C4-2B (cell line): ENCODE measurements around the gene PRR23E.

Experiments used
- ZFX ChIP-seq: fragments of 450-650 bp; IDR thresholded peaks from 2 replicates; pipeline ENCODE4 v1.6.1; 2017
- TF ChIP-seq, protein P1 (sequence below): fragments of 450-650 bp; conservative IDR thresholded peaks from 2 replicates; pipeline ENCODE4 v1.5.1; 2017; ENCODE audit warnings: mild to moderate bottlenecking

DNA sequence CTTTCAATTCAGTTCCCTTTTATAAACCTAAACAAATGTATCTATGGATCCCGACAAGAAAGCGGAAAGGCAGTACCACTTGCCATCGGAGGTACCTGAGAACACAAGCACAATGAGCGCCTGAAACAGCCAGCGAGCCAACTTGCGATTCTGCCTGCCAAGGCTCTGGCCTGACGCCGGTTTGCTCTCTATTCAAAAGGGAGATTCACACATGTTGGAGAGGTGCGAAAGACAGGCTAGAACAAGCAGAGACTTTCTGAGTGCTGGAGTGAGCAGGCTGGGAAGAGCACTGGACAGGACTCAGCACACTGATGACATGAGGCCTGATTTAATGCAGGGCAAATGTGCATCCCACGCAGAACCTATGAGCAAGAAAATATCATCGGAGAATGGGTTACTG, 17.7 kb upstream of the PRR23E start:
- TF ChIP-seq, protein P1, sequence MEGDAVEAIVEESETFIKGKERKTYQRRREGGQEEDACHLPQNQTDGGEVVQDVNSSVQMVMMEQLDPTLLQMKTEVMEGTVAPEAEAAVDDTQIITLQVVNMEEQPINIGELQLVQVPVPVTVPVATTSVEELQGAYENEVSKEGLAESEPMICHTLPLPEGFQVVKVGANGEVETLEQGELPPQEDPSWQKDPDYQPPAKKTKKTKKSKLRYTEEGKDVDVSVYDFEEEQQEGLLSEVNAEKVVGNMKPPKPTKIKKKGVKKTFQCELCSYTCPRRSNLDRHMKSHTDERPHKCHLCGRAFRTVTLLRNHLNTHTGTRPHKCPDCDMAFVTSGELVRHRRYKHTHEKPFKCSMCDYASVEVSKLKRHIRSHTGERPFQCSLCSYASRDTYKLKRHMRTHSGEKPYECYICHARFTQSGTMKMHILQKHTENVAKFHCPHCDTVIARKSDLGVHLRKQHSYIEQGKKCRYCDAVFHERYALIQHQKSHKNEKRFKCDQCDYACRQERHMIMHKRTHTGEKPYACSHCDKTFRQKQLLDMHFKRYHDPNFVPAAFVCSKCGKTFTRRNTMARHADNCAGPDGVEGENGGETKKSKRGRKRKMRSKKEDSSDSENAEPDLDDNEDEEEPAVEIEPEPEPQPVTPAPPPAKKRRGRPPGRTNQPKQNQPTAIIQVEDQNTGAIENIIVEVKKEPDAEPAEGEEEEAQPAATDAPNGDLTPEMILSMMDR = no peak
- TF ChIP-seq ZFX = no peak
